B cell (primary cell): ENCODE data around the gene SLC26A8. TPM values are rescaled to one million over a fixed set of nuclear protein-coding genes. Genes with fewer than 3 reads are reported as not detected.

Experiments
- ATAC-seq: fragments of 200-7000 bp; cut with Tn5 transposase; one replicate; pipeline ENCODE4 v1.10.0; 2021; ENCODE audit warnings: low read depth, mild to moderate bottlenecking, moderate number of reproducible peaks, moderate library complexity
- CTCF ChIA-PET: fragments of 350-600 bp; sonication (Branson Sonifier 250); formaldehyde crosslinking; loops from one replicate; lab custom pipeline; 2021; ENCODE audit warnings: antibody characterized with exemption, inconsistent platforms; lab: Charles Lee
- POLR2A ChIA-PET: fragments of 350-600 bp; sonication (Branson Sonifier 250); formaldehyde crosslinking; loops from one replicate; lab custom pipeline; 2021; ENCODE audit warnings: antibody characterized with exemption; lab: Charles Lee
- DNase-seq: peaks from one replicate; pipeline ENCODE4 v3.0.0; 2013
- H2AFZ ChIP-seq: 2 replicates; pipeline ENCODE4 v1.6.1; 2012; ENCODE audit warnings: mild to moderate bottlenecking, low read depth, low read length; ENCODE audit not compliant: insufficient read depth, poor library complexity, severe bottlenecking
- H3K27ac ChIP-seq, 2 donors: 1 replicate in 1 of 2; 2 replicates in 1 of 2; pipeline ENCODE4 v1.5.1; 2012 to 2013; ENCODE audit warnings: low read length in 2 of 2, mild to moderate bottlenecking in 2 of 2, moderate library complexity in 1 of 2
- H3K27me3 ChIP-seq, 4 experiments: fragments of 200-600 bp in 1 of 4; sonication (generic) in 1 of 4; replicated peaks in 1 of 4; 1 replicate in 2 of 4; 2 replicates in 2 of 4; pipeline versions ENCODE4 v1.6.1 to v1.7.0; 2013 to 2016; ENCODE audit warnings: low read length in 3 of 4, mild to moderate bottlenecking in 2 of 4, mixed read lengths in 1 of 4, moderate library complexity in 1 of 4; ENCODE audit not compliant: insufficient read depth in 4 of 4, control insufficient read depth in 3 of 4; ENCODE audit errors: control extremely low read depth in 1 of 4
- H3K36me3 ChIP-seq, 2 experiments: replicated peaks in 1 of 2; 1 replicate in 1 of 2; 2 replicates in 1 of 2; pipeline versions ENCODE4 v1.6.1 to v1.7.1; 2013; ENCODE audit warnings: low read length in 1 of 2; ENCODE audit not compliant: insufficient read depth in 2 of 2, control insufficient read depth in 1 of 2; ENCODE audit errors: control extremely low read depth in 1 of 2, extremely low read depth in 1 of 2
- H3K4me1 ChIP-seq, 2 donors: fragments of 200-600 bp in 1 of 2; sonication (generic) in 1 of 2; 1 replicate in 1 of 2; 2 replicates in 1 of 2; pipeline versions ENCODE4 v1.5.1 to v1.6.1; 2013 to 2017; ENCODE audit warnings: low read length in 2 of 2; ENCODE audit not compliant: control insufficient read depth in 2 of 2, insufficient read depth in 2 of 2
- H3K4me2 ChIP-seq: replicated peaks from 2 replicates; pipeline ENCODE3; 2012; ENCODE audit warnings: mild to moderate bottlenecking, low read depth, low read length; ENCODE audit not compliant: poor library complexity, severe bottlenecking
- H3K4me3 ChIP-seq, 5 experiments: fragments of 200-600 bp in 1 of 5; sonication (generic) in 1 of 5; 1 replicate in 3 of 5; 2 replicates in 2 of 5; pipeline versions ENCODE4 v1.5.1 to v1.7.0; 2011 to 2016; ENCODE audit warnings: low read length in 4 of 5, mild to moderate bottlenecking in 4 of 5, low read depth in 2 of 5, control low read depth in 1 of 5, moderate library complexity in 1 of 5; ENCODE audit not compliant: insufficient read depth in 1 of 5; ENCODE audit errors: control extremely low read depth in 1 of 5, extremely low read depth in 1 of 5
- H3K79me2 ChIP-seq: fragments of 200-600 bp; sonication (generic); one replicate; pipeline ENCODE4 v1.6.0; 2016; ENCODE audit warnings: low read length; ENCODE audit not compliant: control insufficient read depth, insufficient read depth
- H3K9ac ChIP-seq: fragments of 200-600 bp; sonication (generic); 2 replicates; pipeline ENCODE4 v1.6.1; 2017; ENCODE audit warnings: mild to moderate bottlenecking, low read length, moderate library complexity
- H3K9me3 ChIP-seq, 3 donors: one replicate each; pipeline versions ENCODE4 v1.6.1 to v1.7.1; 2013; ENCODE audit warnings: low read length in 2 of 3; ENCODE audit not compliant: control insufficient read depth in 2 of 3, insufficient read depth in 1 of 3; ENCODE audit errors: control extremely low read depth in 1 of 3
- H4K20me1 ChIP-seq: 2 replicates; pipeline ENCODE4 v1.6.0; 2012; ENCODE audit warnings: mild to moderate bottlenecking, low read length; ENCODE audit not compliant: insufficient read depth, control insufficient read depth, poor library complexity, severe bottlenecking
- H3K27ac Mint-ChIP-seq: one replicate; pipeline ENCODE4 v1.8.0; 2021; ENCODE audit warnings: mixed read lengths
- H3K27me3 Mint-ChIP-seq: one replicate; pipeline ENCODE4 v1.8.0; 2021; ENCODE audit warnings: mixed read lengths
- H3K4me1 Mint-ChIP-seq: one replicate; pipeline ENCODE4 v1.8.0; 2021; ENCODE audit warnings: mixed read lengths
- H3K4me3 Mint-ChIP-seq: one replicate; pipeline ENCODE4 v1.8.0; 2021; ENCODE audit warnings: mixed read lengths
- H3K9me3 Mint-ChIP-seq: one replicate; pipeline ENCODE4 v1.8.0; 2022; ENCODE audit warnings: mixed read lengths; ENCODE audit not compliant: insufficient read depth
- EZH2 ChIP-seq: IDR thresholded peaks from 2 replicates; pipeline ENCODE4 v1.6.1; 2012; ENCODE audit warnings: borderline replicate concordance, low read depth, mild to moderate bottlenecking, moderate library complexity, low read length; ENCODE audit not compliant: insufficient read depth, poor library complexity, severe bottlenecking
- WGBS: methylation state at CpG from one replicate; pipeline ENCODE4 v1.1.5; 2013; ENCODE audit warnings: missing lambda C conversion rate; ENCODE audit not compliant: insufficient coverage; 5-methylcytosine and 5-hydroxymethylcytosine counted together
- intact Hi-C: fragments of 100-400 bp; cut with micrococcal nuclease; formaldehyde crosslinking; loops from one replicate; pipeline ENCODE4 v1.10.0; 2022
- polyA plus RNA-seq: library from polyadenylated mRNA; depleted of rRNA; stranded (reverse); fragments of >200 nt; gene quantifications from 2 replicates; pipeline ENCODE4 v1.2.3, GENCODE V29; 2012
- total RNA-seq, 2 donors: library from RNA; stranded (reverse); fragments of 120-200 nt in 1 of 2; gene quantifications; 1 replicate in 1 of 2; 2 replicates in 1 of 2; pipeline versions ENCODE4 v1.2.3 to v1.2.4, GENCODE V29; 2013 to 2022
- TF ChIP-seq, protein P1 (sequence below): fragments of 200-600 bp; IDR thresholded peaks from one replicate; pipeline ENCODE4 v1.8.0; 2022; ENCODE audit warnings: antibody characterized with exemption, mild to moderate bottlenecking

The SLC26A8 gene
- total and polyA plus RNA-seq, 2 donors (not counting 1 experiment from before 2014, with no cell fraction given): 0.01 TPM; not detected in 1

DNA sequence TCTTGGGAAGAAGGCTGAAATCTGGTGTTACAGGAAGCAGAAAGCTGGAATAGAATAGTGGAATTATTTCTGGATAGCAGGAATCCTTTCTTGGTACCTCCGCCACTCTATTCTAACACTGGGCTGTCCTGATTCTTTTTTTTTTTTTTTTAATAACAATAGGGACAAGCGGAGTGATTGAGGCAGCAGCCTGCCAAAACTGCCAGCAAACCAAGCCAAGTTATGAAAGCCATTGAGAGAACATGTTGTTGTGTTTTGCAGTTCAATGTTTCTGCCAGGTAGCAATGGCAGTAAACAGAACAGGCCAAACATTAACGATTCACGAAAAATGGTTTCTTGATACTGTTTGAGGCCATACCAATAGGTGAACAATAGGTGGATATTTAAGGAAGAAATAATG lies 47.1 kb downstream of the SLC26A8 start:
- Histone ChIP-seq H3K9me3 (no peaks in the 10 kb centered on the region), H3K36me3 (no peaks in the 10 kb centered on the region), H3K9ac (no peak overlapping the region), H2AFZ (no peak overlapping the region), H3K4me1 (no peaks in the 10 kb centered on the region), H3K27me3 (no peaks in the 10 kb centered on the region), H3K4me2 (no peak overlapping the region), H3K79me2 (no peaks in the 10 kb centered on the region), H4K20me1 (no peaks in the 10 kb centered on the region), H3K4me3 (no peak overlapping the region), H3K27ac (no peak overlapping the region)
- intact Hi-C loops: no loop called here
- no CpG with 5 or more reads among the region's 4 CpGs for WGBS
- Mint-ChIP-seq H3K27ac (no peak overlapping the region), H3K4me1 (no peaks in the 10 kb centered on the region), H3K4me3 (no peak overlapping the region), H3K9me3 (no peaks in the 10 kb centered on the region), H3K27me3 (peaks cover 8% of the 10 kb centered on the region)
- DNase-seq (no peak), ATAC-seq (no peak)
- ChIA-PET POLR2A (no interaction called here), CTCF (no interaction called here)
- TF ChIP-seq, protein P1, sequence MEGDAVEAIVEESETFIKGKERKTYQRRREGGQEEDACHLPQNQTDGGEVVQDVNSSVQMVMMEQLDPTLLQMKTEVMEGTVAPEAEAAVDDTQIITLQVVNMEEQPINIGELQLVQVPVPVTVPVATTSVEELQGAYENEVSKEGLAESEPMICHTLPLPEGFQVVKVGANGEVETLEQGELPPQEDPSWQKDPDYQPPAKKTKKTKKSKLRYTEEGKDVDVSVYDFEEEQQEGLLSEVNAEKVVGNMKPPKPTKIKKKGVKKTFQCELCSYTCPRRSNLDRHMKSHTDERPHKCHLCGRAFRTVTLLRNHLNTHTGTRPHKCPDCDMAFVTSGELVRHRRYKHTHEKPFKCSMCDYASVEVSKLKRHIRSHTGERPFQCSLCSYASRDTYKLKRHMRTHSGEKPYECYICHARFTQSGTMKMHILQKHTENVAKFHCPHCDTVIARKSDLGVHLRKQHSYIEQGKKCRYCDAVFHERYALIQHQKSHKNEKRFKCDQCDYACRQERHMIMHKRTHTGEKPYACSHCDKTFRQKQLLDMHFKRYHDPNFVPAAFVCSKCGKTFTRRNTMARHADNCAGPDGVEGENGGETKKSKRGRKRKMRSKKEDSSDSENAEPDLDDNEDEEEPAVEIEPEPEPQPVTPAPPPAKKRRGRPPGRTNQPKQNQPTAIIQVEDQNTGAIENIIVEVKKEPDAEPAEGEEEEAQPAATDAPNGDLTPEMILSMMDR: no peak
- TF ChIP-seq EZH2: no peak

DNA sequence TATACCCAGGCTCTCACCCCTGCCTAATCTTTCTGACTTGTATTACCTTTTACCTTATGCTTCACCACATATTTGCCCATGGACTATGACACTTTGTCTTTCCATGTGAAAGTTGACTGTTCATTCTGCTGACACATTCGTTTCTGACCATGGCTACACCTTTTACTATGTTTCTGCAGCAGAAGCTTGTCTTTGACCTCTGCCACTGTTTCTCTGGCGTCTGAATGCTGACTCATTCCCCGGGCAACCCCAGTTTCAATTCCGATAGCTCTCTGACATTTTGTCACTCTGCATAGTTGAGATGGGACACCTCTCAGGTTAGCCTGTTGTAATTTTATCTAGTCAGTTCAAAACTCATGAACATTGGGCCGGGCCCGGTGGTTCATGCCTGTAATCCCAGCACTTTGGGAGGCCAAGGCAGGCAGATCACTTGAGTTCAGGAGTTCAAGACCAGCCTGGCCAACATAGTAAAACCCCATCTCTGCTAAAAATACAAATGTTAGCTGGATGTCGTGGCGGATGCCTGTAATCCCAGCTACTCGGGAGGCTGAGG lies 50.7 kb downstream of the SLC26A8 start:
- H3K9me3 Mint-ChIP-seq: no peaks in the 10 kb centered on the region
- POLR2A ChIA-PET: no interaction called here
- CTCF ChIA-PET: no interaction called here

More for the DNA sequence above, 50.7 kb downstream of the SLC26A8 start:
- TF ChIP-seq, protein P1: no peak
- no peak for TF ChIP-seq EZH2
- WGBS: 72% methylated on average over 9 of the region's 9 CpGs
- Histone ChIP-seq H3K27ac (no peak overlapping the region), H4K20me1 (no peaks in the 10 kb centered on the region), H2AFZ (no peak overlapping the region), H3K4me3 (no peak overlapping the region), H3K27me3 (no peaks in the 10 kb centered on the region), H3K36me3 (no peaks in the 10 kb centered on the region), H3K9me3 (no peaks in the 10 kb centered on the region), H3K79me2 (no peaks in the 10 kb centered on the region), H3K9ac (no peak overlapping the region), H3K4me1 (no peaks in the 10 kb centered on the region), H3K4me2 (no peak overlapping the region)
- intact Hi-C loops: no loop called here
- no peak overlapping the region for H3K27ac Mint-ChIP-seq
- DNase-seq (no peak), ATAC-seq (no peak)
- H3K4me1 Mint-ChIP-seq: no peaks in the 10 kb centered on the region
- H3K27me3 Mint-ChIP-seq: peaks cover 5% of the 10 kb centered on the region
- H3K4me3 Mint-ChIP-seq: no peak overlapping the region
